HG02571 (cell line): ENCODE data around the gene ZNF157.

ENCODE experiments used
- ATAC-seq: cut with Tn5 transposase; IDR thresholded peaks from one replicate; pipeline ENCODE4 v1.9.1; 2021; ENCODE audit warnings: mild to moderate bottlenecking, moderate library complexity; ENCODE audit not compliant: unreplicated experiment

The ZNF157 gene

GRCh38 chrX:47446431-47446830, 76.1 kb downstream of the ZNF157 start:
- ATAC-seq, result no peak

- no peak for ATAC-seq
Measured at GRCh38 chrX:47446971-47447370, 76.6 kb downstream of the ZNF157 start.

GRCh38 chrX:47447607-47448006, 77.2 kb downstream of the ZNF157 start:
- ATAC-seq, result no peak

GRCh38 chrX:47448165-47448806, 77.9 kb downstream of the ZNF157 start:
- ATAC-seq, result no peak

GRCh38 chrX:47452112-47452511, 81.7 kb downstream of the ZNF157 start:
- no peak for ATAC-seq

GRCh38 chrX:47456080-47456479, 85.7 kb downstream of the ZNF157 start:
- no peak for ATAC-seq

GRCh38 chrX:47458528-47458927, 88.2 kb downstream of the ZNF157 start:
- no peak for ATAC-seq

- ATAC-seq, result no peak
Measured at GRCh38 chrX:47460561-47460960, 90.2 kb downstream of the ZNF157 start.
